Endothelial cell of umbilical vein (primary cell): ENCODE results near the gene NCOR1. TPM values are rescaled to one million over a fixed set of nuclear protein-coding genes. Genes with fewer than 3 reads are reported as not detected.

Experiments used
- Bru-seq: library from RNA; stranded (reverse); fragments of 400-500 nt; gene quantifications from one replicate; lab custom pipeline; 2021; lab: Mats Ljungman, UMichigan
- BruChase-seq, 2 experiments: library from RNA; stranded (reverse); fragments of 400-500 nt; gene quantifications; one replicate each; lab custom pipeline; 2021; lab: Mats Ljungman, UMichigan
- BruUV-seq: library from RNA; stranded (reverse); fragments of 400-500 nt; replicated peaks from 2 replicates; lab custom pipeline; 2021; lab: Mats Ljungman, UMichigan
- CTCF ChIA-PET: fragments of 300-600, 350-600 bp; sonication (Branson Sonifier 250); formaldehyde crosslinking; loops from one replicate; lab custom pipeline; 2021; ENCODE audit warnings: antibody characterized with exemption, inconsistent platforms; lab: Charles Lee
- POLR2A ChIA-PET: fragments of 300-600, 350-600 bp; sonication (Branson Sonifier 250); formaldehyde crosslinking; loops from one replicate; lab custom pipeline; 2021; ENCODE audit warnings: antibody characterized with exemption, inconsistent platforms; lab: Charles Lee
- DNase-seq: peaks from one replicate; pipeline ENCODE4 v3.0.0-alpha.2; 2011; ENCODE audit warnings: low read depth, low spot score
- FAIRE-seq: peaks from 2 replicates; lab custom pipeline; 2011; peaks lifted over from hg19 to GRCh38; lab: Jason Lieb, UNC
- H2AFZ ChIP-seq: 2 replicates; pipeline ENCODE4 v1.6.0; 2012; ENCODE audit warnings: low read depth, low read length, control low read depth, inconsistent platforms
- H3K27ac ChIP-seq: 2 replicates; pipeline ENCODE4 v1.5.1; 2011; ENCODE audit warnings: low read depth, mild to moderate bottlenecking, control low read depth, low read length, moderate library complexity; ENCODE audit not compliant: insufficient read depth
- H3K27me3 ChIP-seq, 2 experiments: 2 replicates each; pipeline versions ENCODE4 v1.6.0 to v1.6.1; 2011; ENCODE audit warnings: low read length in 2 of 2, mixed read lengths in 1 of 2; ENCODE audit not compliant: control insufficient read depth in 2 of 2, insufficient read depth in 2 of 2
- H3K36me3 ChIP-seq, 2 experiments: 2 replicates in 1 of 2; 3 replicates in 1 of 2; pipeline ENCODE4 v1.5.1; 2011; ENCODE audit warnings: low read length in 2 of 2, mild to moderate bottlenecking in 1 of 2, moderate library complexity in 1 of 2; ENCODE audit not compliant: control insufficient read depth in 2 of 2, insufficient read depth in 2 of 2; ENCODE audit errors: extremely low read depth in 1 of 2
- H3K4me1 ChIP-seq: 3 replicates; pipeline ENCODE4 v1.5.1; 2011; ENCODE audit warnings: mild to moderate bottlenecking, low read length; ENCODE audit not compliant: control insufficient read depth, insufficient read depth; ENCODE audit errors: extremely low read depth
- H3K4me2 ChIP-seq: 2 replicates; pipeline ENCODE4 v1.6.1; 2011; ENCODE audit warnings: low read length, control low read depth, mixed read lengths; ENCODE audit not compliant: insufficient read depth
- H3K4me3 ChIP-seq, 3 experiments: fragments of 200-600 bp in 1 of 3; sonication (generic), shearing (Covaris generic) in 1 of 3; replicated peaks in 1 of 3; 2 replicates each; pipeline ENCODE4 v1.5.1; 2011 to 2016; ENCODE audit warnings: control low read depth in 3 of 3, low read length in 3 of 3, mild to moderate bottlenecking in 2 of 3, inconsistent platforms in 1 of 3, low read depth in 1 of 3, moderate library complexity in 1 of 3; ENCODE audit not compliant: insufficient read depth in 1 of 3
- H3K79me2 ChIP-seq: 2 replicates; pipeline ENCODE4 v1.6.0; 2012; ENCODE audit warnings: low read length, inconsistent platforms; ENCODE audit not compliant: control insufficient read depth, insufficient read depth
- H3K9ac ChIP-seq: replicated peaks from 2 replicates; pipeline ENCODE3; 2011; ENCODE audit warnings: low read length, control low read depth; ENCODE audit not compliant: insufficient read depth; ENCODE audit errors: extremely low read depth
- H3K9me1 ChIP-seq: replicated peaks from 3 replicates; pipeline ENCODE4 v1.6.0; 2011; ENCODE audit warnings: mild to moderate bottlenecking, low read length; ENCODE audit not compliant: control insufficient read depth, insufficient read depth; ENCODE audit errors: extremely low read depth
- H3K9me3 ChIP-seq: replicated peaks from 2 replicates; pipeline ENCODE4 v1.5.1; 2012; ENCODE audit warnings: low read length, inconsistent platforms; ENCODE audit not compliant: control insufficient read depth, insufficient read depth
- H4K20me1 ChIP-seq: replicated peaks from 2 replicates; pipeline ENCODE3; 2011; ENCODE audit warnings: mild to moderate bottlenecking, low read length; ENCODE audit not compliant: control insufficient read depth, insufficient read depth; ENCODE audit errors: extremely low read depth
- CTCF ChIP-seq, 2 donors: IDR thresholded peaks; 1 replicate in 1 of 2; 2 replicates in 1 of 2; pipeline ENCODE4 v1.5.1; 2011; ENCODE audit warnings: low read length in 2 of 2, mild to moderate bottlenecking in 2 of 2, moderate library complexity in 2 of 2, control low read depth in 1 of 2, inconsistent platforms in 1 of 2, low read depth in 1 of 2; ENCODE audit not compliant: insufficient read depth in 1 of 2; ENCODE audit errors: extremely low read depth in 1 of 2
- EZH2 ChIP-seq: IDR thresholded peaks from 2 replicates; pipeline ENCODE4 v1.6.1; 2012; ENCODE audit warnings: borderline replicate concordance, low read depth, mild to moderate bottlenecking, moderate library complexity, low read length, inconsistent platforms; ENCODE audit not compliant: severe bottlenecking
- FOS ChIP-seq: IDR thresholded peaks from 2 replicates; pipeline ENCODE4 v1.6.1; 2011; ENCODE audit warnings: mild to moderate bottlenecking, low read length, moderate library complexity, borderline replicate concordance; ENCODE audit not compliant: insufficient read depth
- GATA2 ChIP-seq: IDR thresholded peaks from 2 replicates; pipeline ENCODE4 v1.7.0; 2011; ENCODE audit warnings: low read depth, mild to moderate bottlenecking, moderate library complexity, mixed read lengths, low read length; ENCODE audit not compliant: insufficient read length, insufficient read depth
- JUN ChIP-seq: IDR thresholded peaks from 2 replicates; pipeline ENCODE4 v1.6.1; 2011; ENCODE audit warnings: borderline replicate concordance, low read depth; ENCODE audit not compliant: insufficient read length, insufficient read depth
- MAX ChIP-seq: IDR thresholded peaks from 2 replicates; pipeline ENCODE4 v1.6.1; 2011; ENCODE audit not compliant: insufficient read depth, insufficient read length
- MYC ChIP-seq: IDR thresholded peaks from one replicate; pipeline ENCODE4 v1.6.1; 2011; ENCODE audit warnings: mild to moderate bottlenecking, low read depth, low read length
- POLR2A ChIP-seq: IDR thresholded peaks from 2 replicates; pipeline ENCODE4 v1.6.1; 2012; ENCODE audit warnings: low read depth, mild to moderate bottlenecking, control low read depth, low read length
- POLR2AphosphoS5 ChIP-seq: IDR thresholded peaks from 2 replicates; pipeline ENCODE4 v1.6.1; 2012; ENCODE audit warnings: low read depth, mild to moderate bottlenecking, control low read depth, low read length, moderate library complexity; ENCODE audit not compliant: insufficient read depth
- dilution Hi-C: fragments of 300-500 bp; cut with MboI; formaldehyde crosslinking; loops from one replicate; pipeline ENCODE4 v1.15.0; 2019; ENCODE audit warnings: low sequenced_read_pairs; ENCODE audit not compliant: extremely low pct_ligation_motif_present
- intact Hi-C: fragments of 100-400 bp; cut with micrococcal nuclease; formaldehyde crosslinking; loops from one replicate; pipeline ENCODE4 v1.10.0; 2022
- long read RNA-seq: library from polyadenylated mRNA; stranded (forward); transcript quantifications from one replicate; pipeline ENCODE4 v2.0.0, GENCODE V29; 2021
- polyA minus RNA-seq, 3 experiments: library from RNA; depleted of rRNA, polyadenylated mRNA; stranded (reverse); fragments of >200 nt; gene quantifications; 1 replicate in 1 of 3; 2 replicates in 2 of 3; pipeline ENCODE4 v1.2.3, GENCODE V29; 2011
- polyA plus RNA-seq, 4 experiments: library from polyadenylated mRNA; depleted of rRNA in 3 of 4; stranded (reverse) in 3 of 4; unstranded in 1 of 4; fragments of >200 nt; gene quantifications; 2 replicates each; pipeline versions ENCODE4 v1.2.1 to v1.2.3, GENCODE V29; 2011 to 2012; ENCODE audit warnings: missing spikeins in 1 of 4
- total RNA-seq: library from RNA; stranded (reverse); gene quantifications from 2 replicates; pipeline ENCODE4 v1.2.3, GENCODE V29; 2021

The NCOR1 gene
- total RNA-seq (134 and 140 TPM in 2 replicates), polyA plus RNA-seq (81.1 and 90.0 TPM in 2 replicates), polyA minus RNA-seq (434 and 461 TPM in 2 replicates), Bru-seq, nascent RNA (percentile 92 among the genes with signal in this experiment), BruChase-seq, experiment 1, labeled RNA remaining after a 6-hour chase (percentile 92 among the genes with signal in this experiment), BruChase-seq, experiment 2, labeled RNA remaining after a 2-hour chase (percentile 91 among the genes with signal in this experiment)
- 63.3 and 64.6 TPM in 2 replicates for polyA plus RNA-seq (2011; cell fraction: cytosol; rRNA removed)
- 95.3 and 99.8 TPM in 2 replicates for polyA plus RNA-seq (2011; cell fraction: nucleus; rRNA removed)
- 57.3 and 60.0 TPM in 2 replicates for polyA plus RNA-seq (2012)
- 71.4 TPM for polyA minus RNA-seq (2011; cell fraction: cytosol; rRNA and poly(A)+ RNA removed)
- 297 and 421 TPM in 2 replicates for polyA minus RNA-seq (2011; cell fraction: nucleus; rRNA and poly(A)+ RNA removed)
- long read RNA-seq, transcript NCOR1-209 (17 exons, 1,969 nt): minor isoform, 6 of 225 reads
- long read RNA-seq, transcript NCOR1-206 (15 exons, 1,883 nt): major isoform, 30 of 225 reads
- long read RNA-seq, transcript NCOR1-221 (16 exons, 1,877 nt): minor isoform, 15 of 225 reads
- long read RNA-seq, partial matches to known transcripts: 128 of 225 reads
- long read RNA-seq, other reads (novel, unspliced or antisense): 42 of 225 reads

DNA sequence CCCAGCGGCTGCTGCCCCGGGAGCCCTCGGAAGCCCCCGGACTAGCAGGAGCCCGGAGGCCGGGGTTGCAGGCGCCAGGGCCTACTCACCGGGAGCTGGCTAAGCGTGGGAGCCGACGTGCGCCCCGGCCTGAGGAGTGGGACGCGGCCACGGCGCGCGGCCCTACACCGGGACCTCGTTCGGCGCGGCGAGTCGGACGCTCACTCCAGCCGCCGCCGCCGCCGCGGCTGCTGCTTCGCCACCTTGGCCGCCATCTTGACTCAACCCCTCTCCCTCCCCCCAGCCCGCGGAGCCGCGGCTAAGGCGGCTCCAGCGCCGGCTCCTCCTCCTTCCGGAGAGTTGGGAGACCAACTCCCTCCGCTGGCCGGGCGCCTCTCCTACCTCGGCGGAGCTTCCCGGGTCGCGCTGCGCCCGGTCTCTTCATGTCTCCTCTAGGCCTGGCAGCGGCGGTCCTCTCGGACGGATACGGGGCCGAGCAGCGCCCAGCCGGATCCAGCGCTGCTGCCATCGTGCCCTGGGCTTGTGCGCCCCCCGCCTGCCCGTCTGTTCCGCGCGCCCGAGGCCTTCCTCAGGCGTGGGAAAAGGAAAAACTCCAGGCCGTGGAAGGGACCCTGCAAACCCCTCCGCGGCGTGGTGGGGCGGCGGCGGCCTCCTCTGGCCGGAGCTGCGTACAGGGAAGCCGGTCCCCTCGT lies at the start of gene NCOR1:
TSS of gene NCOR1 (minus strand) at position 262 of the 692 bp plus-strand sequence. CDS start 20,965 bp downstream, outside the sequence.
- POLR2A ChIA-PET: interaction anchor here (0.5 to 1.0 kb wide), 3 partner anchors 13 to 165 kb away, joined by 3 to 5 read pairs (median 3); partner anchors contain the start of gene UBB
- Histone ChIP-seq H3K36me3 (no peaks in the 10 kb centered on the region), H4K20me1 (peaks cover 3% of the 10 kb centered on the region), H3K9ac (peak within 1 kb of the TSS; percentile 93), H3K27me3 (no peaks in the 10 kb centered on the region), H3K79me2 (peaks cover 76% of the 10 kb centered on the region), H3K9me3 (no peaks in the 10 kb centered on the region), H3K27ac (peak within 1 kb of the TSS; percentile 84), H3K9me1 (no peaks in the 10 kb centered on the region), H3K4me2 (peak within 1 kb of the TSS; percentile 92), H2AFZ (peak within 1 kb of the TSS; percentile 77), H3K4me3 (peak within 1 kb of the TSS; percentile 78 to 98 (median 96)), H3K4me1 (peaks cover 22% of the 10 kb centered on the region)
- BruUV-seq: no TSS peak
- DNase-seq (peak; percentile 90), FAIRE-seq (no peak)
- TF ChIP-seq EZH2 (no peak), POLR2A (peak; percentile 92), FOS (no peak), GATA2 (no peak), MAX (no peak), CTCF (IDR thresholded peaks at IDR 0.05; ENCODE audit: extremely low read depth in 1 of 2, insufficient read depth in 1 of 2, low read depth in 1 of 2, low read length in 2 of 2) (peak; percentile 14 to 40), POLR2AphosphoS5 (peak; percentile 96), JUN (no peak), MYC (no peak)
- dilution Hi-C loops: no loop called here
- intact Hi-C loops: loop anchor here (1.0 to 2.0 kb wide), 4 partner anchors 17 to 137 kb away; partner anchors contain the start of gene CENPV
- CTCF ChIA-PET: interaction anchor here (0.7 to 3.9 kb wide), 7 partner anchors 24 to 138 kb away, joined by 3 to 13 read pairs (median 4); partner anchors contain the start of gene CENPV
